ENCODE measurements around the gene CMTM6.
"Not testable (repeated sequence)": the region's sequence is repeated elsewhere in the genome, so short reads cannot be mapped to it uniquely, and the experiment has no call there.

Gene CMTM6

GRCh38 chr3:32466808-32467207 is 35.8 kb downstream of the CMTM6 start:
- not testable (repeated sequence) for DNase-seq (ENCODE audit: low spot score)

- not testable (repeated sequence) for DNase-seq (ENCODE audit: low spot score)
Measured at GRCh38 chr3:32464726-32465125, 37.9 kb downstream of the CMTM6 start.

- not testable (repeated sequence) for DNase-seq (ENCODE audit: low spot score)
Measured at GRCh38 chr3:32463415-32463814, 39.2 kb downstream of the CMTM6 start.

- not testable (repeated sequence) for DNase-seq (ENCODE audit: low spot score)
Measured at GRCh38 chr3:32462191-32462986, 40.3 kb downstream of the CMTM6 start.

GRCh38 chr3:32460817-32461496 is 41.7 kb downstream of the CMTM6 start:
- DNase-seq (ENCODE audit: low spot score) = not testable (repeated sequence)

- DNase-seq (ENCODE audit: low spot score) = no peak
Measured at GRCh38 chr3:32460031-32460749, 42.5 kb downstream of the CMTM6 start.

GRCh38 chr3:32459450-32459849 is 43.2 kb downstream of the CMTM6 start:
- no peak for DNase-seq (ENCODE audit: low spot score)

- DNase-seq (ENCODE audit: low spot score) = no peak
Measured at GRCh38 chr3:32457971-32458471, 44.6 kb downstream of the CMTM6 start.

GRCh38 chr3:32456429-32457130 is 46.1 kb downstream of the CMTM6 start:
- DNase-seq (ENCODE audit: low spot score) = no peak

GRCh38 chr3:32455609-32456428 is 46.8 kb downstream of the CMTM6 start:
- DNase-seq (ENCODE audit: low spot score) = no peak

GRCh38 chr3:32454731-32455608 is 47.7 kb downstream of the CMTM6 start:
- DNase-seq (ENCODE audit: low spot score) = no peak

- no peak for DNase-seq (ENCODE audit: low spot score)
Measured at GRCh38 chr3:32454111-32454510, 48.5 kb downstream of the CMTM6 start.

GRCh38 chr3:32453346-32453745 is 49.3 kb downstream of the CMTM6 start:
- DNase-seq (ENCODE audit: low spot score) = no peak

GRCh38 chr3:32452009-32452408 is 50.6 kb downstream of the CMTM6 start:
- no peak for DNase-seq (ENCODE audit: low spot score)

GRCh38 chr3:32450992-32451659 is 51.5 kb downstream of the CMTM6 start:
- no peak for DNase-seq (ENCODE audit: low spot score)

GRCh38 chr3:32450426-32450825 is 52.2 kb downstream of the CMTM6 start:
- DNase-seq (ENCODE audit: low spot score) = no peak

GRCh38 chr3:32449691-32450090 is 53.0 kb downstream of the CMTM6 start:
- DNase-seq (ENCODE audit: low spot score) = no peak

- no peak for DNase-seq (ENCODE audit: low spot score)
Measured at GRCh38 chr3:32448686-32449474, 53.8 kb downstream of the CMTM6 start.
